Stimulated activated CD4-positive, alpha-beta T cell treated with anti-CD3 and anti-CD28 coated beads, TNF-alpha, amount 100 ng/mL, for 1 hour (primary cell): ENCODE results near the gene SLC29A1.
"Not testable (repeated sequence)": the region's sequence is repeated elsewhere in the genome, so short reads cannot be mapped to it uniquely, and the experiment has no call there.

ENCODE experiments used
- DNase-seq, 3 donors: peaks; one replicate each; pipeline ENCODE4 v3.0.0-alpha.2; 2020; ENCODE audit warnings: low read depth in 3 of 3, low spot score in 1 of 3

SLC29A1 gene

GRCh38 chr6:44221291-44221960 is 2.0 kb upstream of the SLC29A1 start:
- DNase-seq: peak; percentile 53 to 57 (median 54)

- no peak for DNase-seq
Measured at GRCh38 chr6:44221961-44222335, 1.4 kb upstream of the SLC29A1 start.

GRCh38 chr6:44222486-44223318 is 693 bp upstream of the SLC29A1 start:
- DNase-seq: no peak

- DNase-seq: no peak
Measured at GRCh38 chr6:44224029-44224964, 902 bp downstream of the SLC29A1 start.

GRCh38 chr6:44224965-44225305 is 1.5 kb downstream of the SLC29A1 start:
- no peak for DNase-seq

GRCh38 chr6:44225579-44226325 is 2.4 kb downstream of the SLC29A1 start:
- no peak for DNase-seq

GRCh38 chr6:44226368-44227147 is 3.2 kb downstream of the SLC29A1 start:
- DNase-seq: no peak

- no peak for DNase-seq
Measured at GRCh38 chr6:44227148-44227793, 3.9 kb downstream of the SLC29A1 start.

- DNase-seq: no peak
Measured at GRCh38 chr6:44228031-44228430, 4.6 kb downstream of the SLC29A1 start.

- DNase-seq: no peak
Measured at GRCh38 chr6:44228433-44228832, 5.0 kb downstream of the SLC29A1 start.

GRCh38 chr6:44228836-44229235 is 5.4 kb downstream of the SLC29A1 start:
- no peak for DNase-seq

GRCh38 chr6:44229376-44230033 is 6.1 kb downstream of the SLC29A1 start:
- no peak for DNase-seq

- no peak for DNase-seq
Measured at GRCh38 chr6:44230034-44230675, 6.8 kb downstream of the SLC29A1 start.

- not testable (repeated sequence) for DNase-seq
Measured at GRCh38 chr6:44231426-44231825, 8.0 kb downstream of the SLC29A1 start.

- DNase-seq: no peak
Measured at GRCh38 chr6:44232676-44233566, 9.5 kb downstream of the SLC29A1 start.

GRCh38 chr6:44233567-44234100 is 10.2 kb downstream of the SLC29A1 start:
- no peak for DNase-seq
